RWPE2 (cell line): ENCODE results near the gene IRAK3.

ENCODE experiments used
- ATAC-seq: fragments of 200-7000 bp; cut with Tn5 transposase; 3 replicates; pipeline ENCODE4 v1.9.1; 2021; ENCODE audit warnings: low read depth
- DNase-seq: peaks from one replicate; pipeline ENCODE4 v3.0.0-alpha.2; 2020; ENCODE audit warnings: low spot score
- H3K27ac ChIP-seq: fragments of 450-650 bp; 2 replicates; pipeline ENCODE4 v1.5.1; 2017; ENCODE audit warnings: mild to moderate bottlenecking; ENCODE audit not compliant: poor library complexity, severe bottlenecking
- H3K27me3 ChIP-seq: fragments of 250-450 bp; sonication (Bioruptor Pico); 2 replicates; pipeline ENCODE4 v1.5.1; 2021; ENCODE audit warnings: mild to moderate bottlenecking, moderate library complexity; ENCODE audit not compliant: insufficient read depth, poor library complexity, severe bottlenecking
- H3K36me3 ChIP-seq: fragments of 250-450 bp; sonication (Bioruptor Pico); 2 replicates; pipeline ENCODE4 v1.5.1; 2020; ENCODE audit warnings: low read depth, mild to moderate bottlenecking, moderate library complexity
- H3K4me1 ChIP-seq: fragments of 250-450 bp; sonication (Bioruptor Pico); 2 replicates; pipeline ENCODE4 v1.5.1; 2021; ENCODE audit warnings: mild to moderate bottlenecking, moderate library complexity; ENCODE audit not compliant: insufficient read depth, poor library complexity, severe bottlenecking
- H3K4me3 ChIP-seq: fragments of 250-450 bp; sonication (Bioruptor Pico); 2 replicates; pipeline ENCODE4 v1.5.1; 2021; ENCODE audit warnings: mild to moderate bottlenecking, moderate library complexity; ENCODE audit not compliant: severe bottlenecking
- H3K9me3 ChIP-seq: fragments of 250-450 bp; sonication (Bioruptor Pico); 2 replicates; pipeline ENCODE4 v1.5.1; 2021; ENCODE audit warnings: mild to moderate bottlenecking, moderate library complexity; ENCODE audit not compliant: severe bottlenecking
- CTCF ChIP-seq: fragments of 450-650 bp; IDR thresholded peaks from one replicate; pipeline ENCODE4 v1.5.1; 2017; ENCODE audit warnings: mild to moderate bottlenecking, moderate library complexity; ENCODE audit not compliant: poor library complexity, severe bottlenecking

The IRAK3 gene

GRCh38 chr12:66188584-66189485 is at the start of gene IRAK3:
IRAK3 (plus strand) TSS chr12:66189214; CDS start chr12:66189300, 86 bp downstream.
- no peak within 1 kb of the TSS for H3K27ac ChIP-seq
- TF ChIP-seq CTCF, result no peak
- H3K27me3 ChIP-seq, result no peaks in the 10 kb centered on the region
- DNase-seq (no peak), ATAC-seq (peak; percentile 80)
- H3K9me3 ChIP-seq, result no peaks in the 10 kb centered on the region
- no peaks in the 10 kb centered on the region for H3K36me3 ChIP-seq
- H3K4me1 ChIP-seq, result peaks cover 7% of the 10 kb centered on the region
- H3K4me3 ChIP-seq, result peak within 1 kb of the TSS; percentile 40

- ATAC-seq (no peak), DNase-seq (no peak)
- Histone ChIP-seq H3K9me3 (peaks cover 23% of the 10 kb centered on the region), H3K4me3 (no peak overlapping the region), H3K27me3 (no peaks in the 10 kb centered on the region), H3K27ac (no peak overlapping the region), H3K36me3 (peaks cover 80% of the 10 kb centered on the region), H3K4me1 (peaks cover 7% of the 10 kb centered on the region)
- no peak for TF ChIP-seq CTCF
Measured at GRCh38 chr12:66139328-66139727, 49.7 kb upstream of the IRAK3 start.

- ATAC-seq (no peak), DNase-seq (no peak)
- no peak for TF ChIP-seq CTCF
- Histone ChIP-seq H3K27me3 (no peaks in the 10 kb centered on the region), H3K36me3 (peaks cover 92% of the 10 kb centered on the region), H3K27ac (no peak overlapping the region), H3K4me1 (peaks cover 13% of the 10 kb centered on the region), H3K4me3 (no peak overlapping the region), H3K9me3 (peaks cover 23% of the 10 kb centered on the region)
Measured at GRCh38 chr12:66140731-66141130, 48.3 kb upstream of the IRAK3 start.

DNA sequence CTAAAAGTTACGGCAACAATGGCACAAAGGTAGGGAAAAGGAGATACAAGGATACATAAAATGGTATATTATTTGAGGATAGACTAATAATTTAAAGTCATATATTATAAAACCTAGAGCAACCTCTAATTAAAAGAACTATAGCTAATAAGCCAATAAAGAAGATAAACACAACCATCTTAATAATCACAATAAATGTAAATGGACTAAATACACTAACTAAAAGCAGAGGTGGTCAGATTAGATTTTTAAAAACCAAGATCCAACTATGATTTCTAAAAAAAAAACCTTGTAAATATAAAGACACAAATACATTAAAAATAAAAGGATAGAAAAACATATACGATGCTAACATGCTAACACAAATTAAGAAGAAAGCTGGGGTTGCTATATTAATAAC is 47.7 kb upstream of the IRAK3 start:
- peaks cover 13% of the 10 kb centered on the region for H3K4me1 ChIP-seq
- peaks cover 23% of the 10 kb centered on the region for H3K9me3 ChIP-seq
- no peak overlapping the region for H3K27ac ChIP-seq
- peaks cover 89% of the 10 kb centered on the region for H3K36me3 ChIP-seq
- no peak for TF ChIP-seq CTCF
- DNase-seq (no peak), ATAC-seq (no peak)
- no peaks in the 10 kb centered on the region for H3K27me3 ChIP-seq
- H3K4me3 ChIP-seq, result no peak overlapping the region

DNA sequence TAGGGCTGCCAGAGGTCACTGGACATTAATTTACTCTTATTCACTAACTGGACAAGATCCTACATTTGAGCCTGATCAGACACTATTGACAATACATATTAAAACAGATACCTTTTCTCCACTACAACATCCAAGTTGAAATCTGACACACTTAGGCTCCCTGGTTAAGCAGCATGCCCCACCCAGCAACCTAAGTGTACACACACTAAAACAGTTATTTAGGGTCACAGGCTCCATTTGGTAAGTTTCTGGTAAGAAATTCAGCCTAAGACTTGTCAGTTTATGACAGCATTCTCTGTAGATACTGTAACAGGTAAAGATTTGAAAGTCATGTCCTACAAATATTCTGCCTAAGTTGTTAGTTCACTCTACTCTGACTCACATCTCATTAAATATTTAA is 46.2 kb upstream of the IRAK3 start:
- H3K27me3 ChIP-seq, result no peaks in the 10 kb centered on the region
- peaks cover 23% of the 10 kb centered on the region for H3K9me3 ChIP-seq
- ATAC-seq (no peak), DNase-seq (no peak)
- no peak for TF ChIP-seq CTCF
- peaks cover 79% of the 10 kb centered on the region for H3K36me3 ChIP-seq
- H3K27ac ChIP-seq, result no peak overlapping the region
- peaks cover 13% of the 10 kb centered on the region for H3K4me1 ChIP-seq
- H3K4me3 ChIP-seq, result no peak overlapping the region
